HG03457 (cell line): ENCODE results near the gene SH3PXD2A.

ENCODE experiments used
- ATAC-seq: cut with Tn5 transposase; IDR thresholded peaks from one replicate; pipeline ENCODE4 v1.9.1; 2021; ENCODE audit warnings: moderate number of reproducible peaks; ENCODE audit not compliant: unreplicated experiment

The SH3PXD2A gene

GRCh38 chr10:103876155-103876554, 20.8 kb upstream of the SH3PXD2A start:
- no peak for ATAC-seq

- ATAC-seq: no peak
These were observed 19.4 kb upstream of the SH3PXD2A start for GRCh38 chr10:103874730-103875129.

- no peak for ATAC-seq
These were observed 17.0 kb upstream of the SH3PXD2A start for GRCh38 chr10:103872137-103872931.

GRCh38 chr10:103871006-103871405, 15.6 kb upstream of the SH3PXD2A start:
- ATAC-seq: no peak

GRCh38 chr10:103870516-103870915, 15.1 kb upstream of the SH3PXD2A start:
- ATAC-seq: no peak

- no peak for ATAC-seq
These were observed 14.0 kb upstream of the SH3PXD2A start for GRCh38 chr10:103869336-103869735.

GRCh38 chr10:103868200-103868599, 12.8 kb upstream of the SH3PXD2A start:
- ATAC-seq: no peak

GRCh38 chr10:103861505-103861904, 6.1 kb upstream of the SH3PXD2A start:
- ATAC-seq: no peak

- no peak for ATAC-seq
These were observed 4.0 kb upstream of the SH3PXD2A start for GRCh38 chr10:103859161-103860086.

GRCh38 chr10:103858360-103858759, 3.0 kb upstream of the SH3PXD2A start:
- ATAC-seq: no peak

- ATAC-seq: no peak
These were observed 1.4 kb upstream of the SH3PXD2A start for GRCh38 chr10:103856797-103857170.

- no peak for ATAC-seq
These were observed 748 bp upstream of the SH3PXD2A start for GRCh38 chr10:103855852-103856796.

GRCh38 chr10:103854686-103855391, 537 bp downstream of the SH3PXD2A start:
- ATAC-seq: no peak

GRCh38 chr10:103854265-103854685, 1.1 kb downstream of the SH3PXD2A start:
- no peak for ATAC-seq

- ATAC-seq: no peak
These were observed 1.7 kb downstream of the SH3PXD2A start for GRCh38 chr10:103853428-103854264.

GRCh38 chr10:103852856-103853255, 2.5 kb downstream of the SH3PXD2A start:
- ATAC-seq: no peak

GRCh38 chr10:103852189-103852711, 3.1 kb downstream of the SH3PXD2A start:
- no peak for ATAC-seq

- no peak for ATAC-seq
These were observed 4.1 kb downstream of the SH3PXD2A start for GRCh38 chr10:103851261-103851660.

GRCh38 chr10:103850572-103850895, 4.8 kb downstream of the SH3PXD2A start:
- no peak for ATAC-seq
